HEK293 (cell line): Measurements from ENCODE around the gene GPR101.

Experiments used
- CTCF ChIP-seq: fragments of 450-650 bp; formaldehyde crosslinking; IDR thresholded peaks from 2 replicates; pipeline ENCODE4 v1.5.1; 2016; ENCODE audit warnings: missing biosample characterization, missing genetic modification characterization
- ZBTB6 ChIP-seq: fragments of 450-650 bp; formaldehyde crosslinking; IDR thresholded peaks from 2 replicates; pipeline ENCODE4 v1.5.1; 2017; ENCODE audit warnings: missing biosample characterization, missing genetic modification characterization
- ZNF10 ChIP-seq: fragments of 450-650 bp; formaldehyde crosslinking; IDR thresholded peaks from 2 replicates; pipeline ENCODE4 v1.5.1; 2017; ENCODE audit warnings: missing biosample characterization, missing genetic modification characterization
- ZNF140 ChIP-seq: fragments of 450-650 bp; formaldehyde crosslinking; IDR thresholded peaks from 2 replicates; pipeline ENCODE4 v1.5.1; 2016; ENCODE audit warnings: missing biosample characterization, missing genetic modification characterization
- ZNF266 ChIP-seq: fragments of 450-650 bp; formaldehyde crosslinking; IDR thresholded peaks from 2 replicates; pipeline ENCODE4 v1.5.1; 2016; ENCODE audit warnings: missing biosample characterization, missing genetic modification characterization, low read depth
- ZNF544 ChIP-seq: fragments of 450-650 bp; formaldehyde crosslinking; IDR thresholded peaks from 2 replicates; pipeline ENCODE4 v1.5.0; 2017; ENCODE audit warnings: missing biosample characterization, missing genetic modification characterization
- ZNF76 ChIP-seq: fragments of 450-650 bp; formaldehyde crosslinking; IDR thresholded peaks from 2 replicates; pipeline ENCODE4; 2016; ENCODE audit warnings: low read depth, missing biosample characterization, missing genetic modification characterization, borderline replicate concordance

GRCh38 chrX:137081239-137081638, 47.4 kb upstream of the GPR101 start:
- TF ChIP-seq ZBTB6 (tag by site-specific recombination) (no peak), ZNF10 (no peak), ZNF266 (no peak), CTCF (tag by site-specific recombination) (no peak), ZNF544 (tag by site-specific recombination) (no peak), ZNF76 (no peak), ZNF140 (tag by site-specific recombination) (no peak)
